ENCODE results near the gene PTPN21.

PTPN21 gene

DNA sequence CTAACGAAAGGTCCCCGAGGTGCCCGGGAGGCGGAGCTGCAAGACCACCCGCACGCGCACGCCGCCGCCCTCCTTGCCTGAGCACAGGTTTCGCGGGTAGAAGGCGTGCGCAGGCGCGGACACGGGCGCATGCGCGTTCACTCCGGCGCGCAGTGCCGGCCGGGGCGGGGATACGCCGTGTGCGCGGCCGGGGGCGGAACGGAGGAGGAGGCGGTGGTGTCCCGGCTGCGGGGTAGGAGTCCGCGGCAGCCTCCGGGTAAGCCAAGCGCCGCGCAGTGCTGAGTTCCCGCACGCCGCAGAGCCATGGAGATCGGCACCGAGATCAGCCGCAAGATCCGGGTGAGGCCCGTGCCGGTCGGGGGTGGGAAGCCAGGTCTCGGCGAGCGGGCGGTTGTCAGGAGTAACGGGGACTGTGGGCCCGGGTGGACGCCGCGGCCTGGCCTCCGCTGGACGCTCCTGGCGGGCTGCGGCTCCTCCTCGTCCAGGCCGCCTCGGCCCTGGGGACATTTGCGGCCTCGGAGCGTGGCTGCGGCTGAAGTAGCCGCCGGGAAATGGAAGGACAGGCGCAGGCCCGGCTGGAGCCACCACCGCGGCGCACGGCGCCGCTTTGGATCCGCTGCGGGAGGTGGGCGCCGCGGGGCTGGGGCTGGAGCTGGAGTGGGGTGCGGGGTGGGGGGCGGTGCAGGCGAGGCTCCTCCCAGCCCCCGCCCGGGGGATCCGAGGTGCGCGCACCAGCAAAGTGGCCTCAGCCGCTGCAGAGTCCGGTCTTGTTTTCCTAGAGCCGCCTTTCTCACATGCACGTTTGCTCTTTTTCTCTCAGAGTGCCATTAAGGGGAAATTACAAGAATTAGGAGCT is 8.3 kb upstream of the PTPN21 start, which contains the start of gene ZC3H14:
TSS of gene ZC3H14 (plus strand) at position 207 of the 856 bp plus-strand sequence. CDS start at position 304, 97 bp downstream.
- TF ChIP-seq, protein P1, sequence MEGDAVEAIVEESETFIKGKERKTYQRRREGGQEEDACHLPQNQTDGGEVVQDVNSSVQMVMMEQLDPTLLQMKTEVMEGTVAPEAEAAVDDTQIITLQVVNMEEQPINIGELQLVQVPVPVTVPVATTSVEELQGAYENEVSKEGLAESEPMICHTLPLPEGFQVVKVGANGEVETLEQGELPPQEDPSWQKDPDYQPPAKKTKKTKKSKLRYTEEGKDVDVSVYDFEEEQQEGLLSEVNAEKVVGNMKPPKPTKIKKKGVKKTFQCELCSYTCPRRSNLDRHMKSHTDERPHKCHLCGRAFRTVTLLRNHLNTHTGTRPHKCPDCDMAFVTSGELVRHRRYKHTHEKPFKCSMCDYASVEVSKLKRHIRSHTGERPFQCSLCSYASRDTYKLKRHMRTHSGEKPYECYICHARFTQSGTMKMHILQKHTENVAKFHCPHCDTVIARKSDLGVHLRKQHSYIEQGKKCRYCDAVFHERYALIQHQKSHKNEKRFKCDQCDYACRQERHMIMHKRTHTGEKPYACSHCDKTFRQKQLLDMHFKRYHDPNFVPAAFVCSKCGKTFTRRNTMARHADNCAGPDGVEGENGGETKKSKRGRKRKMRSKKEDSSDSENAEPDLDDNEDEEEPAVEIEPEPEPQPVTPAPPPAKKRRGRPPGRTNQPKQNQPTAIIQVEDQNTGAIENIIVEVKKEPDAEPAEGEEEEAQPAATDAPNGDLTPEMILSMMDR (IDR thresholded peaks at IDR 0.05; ENCODE audit: low read depth, low read length), result peak; percentile 12; the same call in 1 of the 2 replicates
- Histone ChIP-seq H3K27me3 (ENCODE audit: insufficient read depth, low read depth, severe bottlenecking) (no peaks in the 10 kb centered on the region), H3K4me3 (ENCODE audit: low read depth, low read length) (peak within 1 kb of the TSS; percentile 97), H3K9me3 (ENCODE audit: severe bottlenecking) (no peaks in the 10 kb centered on the region), H3K36me3 (peaks cover 36% of the 10 kb centered on the region), H3K27ac (peak within 1 kb of the TSS; percentile 92)
- DNase-seq, result peak; percentile 89

DNA sequence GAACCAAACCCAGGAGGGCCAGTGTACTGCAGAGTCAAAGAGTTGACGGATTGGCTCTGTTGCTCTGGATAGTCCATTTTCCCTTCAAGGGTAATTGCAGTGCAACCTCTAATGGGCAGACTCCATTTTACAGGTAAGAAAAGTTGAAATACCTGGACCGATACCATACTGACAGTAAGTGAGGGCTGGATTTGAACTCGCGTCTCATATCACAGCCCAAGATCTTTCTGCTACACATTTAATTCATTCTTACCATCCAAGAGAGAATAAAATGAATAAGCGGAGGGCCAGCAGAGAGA is 7.7 kb upstream of the PTPN21 start:
- H3K27ac ChIP-seq, result peak overlapping the region; percentile 92
- no peaks in the 10 kb centered on the region for H3K27me3 ChIP-seq (ENCODE audit: insufficient read depth, low read depth, severe bottlenecking)
- no peaks in the 10 kb centered on the region for H3K9me3 ChIP-seq (ENCODE audit: severe bottlenecking)
- TF ChIP-seq, protein P1 (IDR thresholded peaks at IDR 0.05; ENCODE audit: low read depth, low read length), result no peak
- H3K36me3 ChIP-seq, result peaks cover 30% of the 10 kb centered on the region
- no peak for DNase-seq
- peak overlapping the region; percentile 97 for H3K4me3 ChIP-seq (ENCODE audit: low read depth, low read length)

DNA sequence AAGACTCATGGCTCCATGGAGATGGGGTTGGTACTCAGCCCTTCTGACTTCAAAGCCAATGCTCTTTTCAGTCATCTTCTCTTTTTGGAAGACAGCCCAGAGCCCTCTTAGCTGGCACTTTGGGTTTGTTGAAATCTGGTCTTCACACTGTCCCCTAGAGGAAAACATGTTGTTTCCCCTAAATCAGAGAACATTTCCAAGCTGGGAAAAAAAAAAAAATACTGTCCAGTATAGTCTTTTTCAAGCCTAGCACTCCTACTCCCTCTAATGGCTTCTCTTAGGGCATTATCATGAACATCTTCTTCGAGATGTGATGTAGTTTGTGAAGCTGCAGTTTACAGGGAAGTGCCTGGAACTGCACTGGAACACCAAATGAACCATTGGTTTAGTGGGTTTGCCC is 5.0 kb upstream of the PTPN21 start:
- Histone ChIP-seq H3K9me3 (ENCODE audit: severe bottlenecking) (no peaks in the 10 kb centered on the region), H3K27ac (no peak overlapping the region), H3K27me3 (ENCODE audit: insufficient read depth, low read depth, severe bottlenecking) (no peaks in the 10 kb centered on the region), H3K36me3 (peaks cover 15% of the 10 kb centered on the region), H3K4me3 (ENCODE audit: low read depth, low read length) (no peak overlapping the region)
- TF ChIP-seq, protein P1 (IDR thresholded peaks at IDR 0.05; ENCODE audit: low read depth, low read length), result 0 out of 2 replicates have a peak, but pooled peaks have one; percentile 28
- no peak for DNase-seq

DNA sequence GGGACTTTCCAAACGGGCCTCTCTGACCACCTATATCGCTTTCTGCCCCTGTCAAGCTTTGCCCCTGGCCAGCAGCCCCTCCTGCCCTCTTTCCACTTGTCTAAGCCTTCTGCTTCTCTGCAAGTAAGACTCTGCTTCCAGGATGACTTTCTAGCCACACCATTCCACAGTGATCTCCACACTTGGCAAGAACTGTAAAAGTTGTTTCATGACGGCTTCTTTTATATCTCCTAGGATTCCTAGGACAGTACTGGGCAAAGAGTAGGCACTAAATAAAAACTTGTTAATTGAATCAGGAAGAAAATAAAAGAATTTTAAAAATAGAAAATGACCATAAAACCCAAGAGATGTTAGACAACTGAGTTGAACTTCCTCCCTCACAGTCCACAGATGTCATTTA is 1.8 kb upstream of the PTPN21 start:
- no peaks in the 10 kb centered on the region for H3K9me3 ChIP-seq (ENCODE audit: severe bottlenecking)
- peaks cover 4% of the 10 kb centered on the region for H3K36me3 ChIP-seq
- H3K27ac ChIP-seq, result no peak overlapping the region
- TF ChIP-seq, protein P1 (IDR thresholded peaks at IDR 0.05; ENCODE audit: low read depth, low read length), result no peak
- no peak overlapping the region for H3K4me3 ChIP-seq (ENCODE audit: low read depth, low read length)
- H3K27me3 ChIP-seq (ENCODE audit: insufficient read depth, low read depth, severe bottlenecking), result no peaks in the 10 kb centered on the region
- no peak for DNase-seq

DNA sequence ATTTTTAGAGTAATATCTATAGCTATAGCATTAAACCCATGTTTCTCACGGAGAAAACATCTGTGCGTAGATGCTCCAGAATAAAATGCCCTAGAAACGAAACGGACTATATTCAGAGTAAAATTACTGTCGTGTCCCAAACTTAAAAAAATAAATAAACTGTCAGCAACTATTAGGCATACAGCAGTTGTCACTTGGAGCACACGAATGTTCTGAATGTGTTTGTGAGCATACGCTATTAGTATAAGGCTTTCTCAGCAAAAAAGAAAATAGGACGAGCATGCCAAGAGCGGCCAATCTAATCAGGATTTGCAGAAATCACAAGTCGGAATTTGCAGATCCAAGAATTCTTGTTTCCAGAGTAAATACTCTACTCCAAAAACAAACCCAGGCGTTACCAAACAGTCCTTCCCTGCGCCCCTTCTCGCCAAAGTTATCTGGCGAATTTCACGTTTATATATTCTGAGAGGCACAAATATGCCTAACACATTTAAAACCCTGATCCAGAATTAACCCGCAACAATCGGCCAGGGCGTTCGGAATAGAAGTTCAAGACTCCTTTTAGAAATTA is 836 bp downstream of the PTPN21 start:
- no peaks in the 10 kb centered on the region for H3K27me3 ChIP-seq (ENCODE audit: insufficient read depth, low read depth, severe bottlenecking)
- H3K4me3 ChIP-seq (ENCODE audit: low read depth, low read length), result peak overlapping the region; percentile 84
- DNase-seq, result no peak
- H3K36me3 ChIP-seq, result peaks cover 28% of the 10 kb centered on the region
- H3K9me3 ChIP-seq (ENCODE audit: severe bottlenecking), result no peaks in the 10 kb centered on the region
- TF ChIP-seq, protein P1 (IDR thresholded peaks at IDR 0.05; ENCODE audit: low read depth, low read length), result no peak
- H3K27ac ChIP-seq, result peak overlapping the region; percentile 75
